Mucosa of gallbladder (tissue), 1 donor: ENCODE results near the gene KIF19. TPM values are rescaled to one million over a fixed set of nuclear protein-coding genes. Genes with fewer than 3 reads are reported as not detected.
"Not testable (repeated sequence)": the region's sequence is repeated elsewhere in the genome, so short reads cannot be mapped to it uniquely, and the experiment has no call there.

Experiments used
- DNase-seq: peaks from one replicate; pipeline ENCODE4 v3.0.0-alpha.2; 2020; ENCODE audit warnings: low spot score
- total RNA-seq: library from RNA; stranded (reverse); gene quantifications from one replicate; pipeline ENCODE4 v1.2.1, GENCODE V29; 2021
- donor health status: DM: no; HTN: no; CAD: no.

KIF19 gene, protein sequence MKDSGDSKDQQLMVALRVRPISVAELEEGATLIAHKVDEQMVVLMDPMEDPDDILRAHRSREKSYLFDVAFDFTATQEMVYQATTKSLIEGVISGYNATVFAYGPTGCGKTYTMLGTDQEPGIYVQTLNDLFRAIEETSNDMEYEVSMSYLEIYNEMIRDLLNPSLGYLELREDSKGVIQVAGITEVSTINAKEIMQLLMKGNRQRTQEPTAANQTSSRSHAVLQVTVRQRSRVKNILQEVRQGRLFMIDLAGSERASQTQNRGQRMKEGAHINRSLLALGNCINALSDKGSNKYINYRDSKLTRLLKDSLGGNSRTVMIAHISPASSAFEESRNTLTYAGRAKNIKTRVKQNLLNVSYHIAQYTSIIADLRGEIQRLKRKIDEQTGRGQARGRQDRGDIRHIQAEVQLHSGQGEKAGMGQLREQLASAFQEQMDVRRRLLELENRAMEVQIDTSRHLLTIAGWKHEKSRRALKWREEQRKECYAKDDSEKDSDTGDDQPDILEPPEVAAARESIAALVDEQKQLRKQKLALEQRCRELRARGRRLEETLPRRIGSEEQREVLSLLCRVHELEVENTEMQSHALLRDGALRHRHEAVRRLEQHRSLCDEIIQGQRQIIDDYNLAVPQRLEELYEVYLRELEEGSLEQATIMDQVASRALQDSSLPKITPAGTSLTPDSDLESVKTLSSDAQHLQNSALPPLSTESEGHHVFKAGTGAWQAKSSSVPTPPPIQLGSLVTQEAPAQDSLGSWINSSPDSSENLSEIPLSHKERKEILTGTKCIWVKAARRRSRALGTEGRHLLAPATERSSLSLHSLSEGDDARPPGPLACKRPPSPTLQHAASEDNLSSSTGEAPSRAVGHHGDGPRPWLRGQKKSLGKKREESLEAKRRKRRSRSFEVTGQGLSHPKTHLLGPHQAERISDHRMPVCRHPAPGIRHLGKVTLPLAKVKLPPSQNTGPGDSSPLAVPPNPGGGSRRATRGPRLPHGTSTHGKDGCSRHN
- total RNA-seq: 0.32 TPM

DNA sequence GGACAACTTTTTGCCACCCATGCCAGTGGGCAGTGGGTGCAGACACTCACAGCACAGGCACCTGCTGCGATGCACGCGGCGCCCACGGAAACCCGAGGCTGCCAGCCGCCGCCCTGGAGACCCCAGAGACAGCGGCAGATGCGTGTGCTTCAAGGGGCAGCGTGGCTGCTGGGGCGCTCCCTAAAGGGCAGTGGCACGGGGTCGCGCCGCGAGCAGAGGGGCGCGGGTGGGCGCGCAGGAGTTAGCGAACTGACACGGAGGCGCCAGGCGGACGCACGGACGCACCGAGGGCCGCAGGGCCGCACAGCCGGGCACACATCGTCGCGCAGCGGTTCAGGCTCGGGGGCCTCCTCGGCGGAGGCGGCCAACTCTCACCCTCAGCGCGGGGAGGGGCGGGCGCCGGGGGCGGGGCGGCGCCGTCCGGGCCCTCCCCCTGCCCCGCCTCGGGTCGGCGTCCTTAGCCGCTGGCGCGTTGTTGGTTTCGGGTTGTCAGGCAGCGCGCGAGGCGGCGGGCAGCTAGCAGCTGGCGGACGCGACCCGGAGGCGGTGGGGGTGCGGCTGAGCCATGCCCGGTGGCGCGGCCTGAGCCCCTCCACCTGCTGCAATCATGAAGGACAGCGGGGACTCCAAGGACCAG, at the start of gene KIF19:
Gene KIF19 (plus strand): TSS at position 484 of the 637 bp plus-strand sequence. CDS start 124 bp downstream, at position 608.
- no peak for DNase-seq

DNA sequence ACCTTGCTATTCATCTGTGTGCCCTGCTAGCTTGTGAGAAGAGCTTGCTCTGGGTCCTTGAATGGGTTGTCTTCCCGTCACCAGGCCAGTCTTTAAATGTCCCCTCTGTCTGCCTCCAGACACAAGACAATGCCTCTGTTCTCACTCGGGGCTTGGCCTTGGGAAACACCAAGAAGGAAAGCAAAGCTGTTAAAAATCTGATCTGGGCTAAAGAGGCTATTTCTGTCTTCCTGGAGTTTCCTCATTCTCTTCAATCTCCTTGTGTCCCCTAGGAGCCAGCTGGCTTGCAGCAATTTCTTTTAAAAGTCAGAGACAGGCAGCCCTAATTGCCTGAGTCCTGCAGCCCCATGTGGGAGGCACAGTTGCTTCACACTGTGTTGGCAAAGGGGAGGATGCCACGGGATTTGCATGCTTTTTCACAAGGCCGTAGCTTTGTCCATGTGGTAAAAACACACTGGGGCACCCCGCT, 49.5 kb upstream of the KIF19 start:
- no peak for DNase-seq

DNA sequence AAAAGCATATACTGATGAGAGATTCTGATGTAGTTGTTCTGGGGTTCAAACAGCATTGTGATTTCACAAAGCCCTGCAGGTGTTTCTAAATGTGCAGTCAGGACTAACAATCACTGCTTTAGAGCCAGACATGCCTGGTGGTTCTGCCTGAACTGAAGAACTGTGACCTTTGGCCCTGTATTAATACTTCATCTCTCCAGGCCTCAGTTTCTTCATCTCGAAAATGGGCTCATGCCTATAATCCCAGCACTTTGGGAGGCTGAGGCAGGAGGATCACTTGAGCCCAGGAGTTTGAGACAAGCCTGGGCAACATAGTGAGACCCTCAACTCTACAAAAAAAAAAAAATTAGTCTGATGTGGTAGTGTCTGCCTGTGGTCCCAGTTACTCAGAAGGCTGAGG, 48.1 kb upstream of the KIF19 start:
- DNase-seq: no peak

DNA sequence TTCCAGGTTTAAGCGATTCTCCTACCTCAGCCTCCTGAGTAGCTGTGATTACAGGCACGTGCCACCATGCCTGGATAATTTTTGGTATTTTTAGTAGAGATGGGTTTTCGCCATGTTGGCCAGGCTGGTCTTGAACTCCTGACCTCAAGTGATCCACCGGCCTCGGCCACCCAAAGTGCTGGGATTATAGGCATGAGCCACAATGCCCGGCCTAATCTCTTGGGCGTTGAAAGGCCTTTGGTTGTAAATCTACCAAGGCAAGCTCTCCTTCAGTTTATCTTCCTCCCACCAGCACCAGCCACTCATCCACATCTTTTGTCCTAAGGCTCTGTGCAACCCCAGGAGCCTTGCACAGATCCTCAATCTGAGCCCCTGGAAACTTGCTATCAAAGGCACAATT, 46.4 kb upstream of the KIF19 start:
- not testable (repeated sequence) for DNase-seq

DNA sequence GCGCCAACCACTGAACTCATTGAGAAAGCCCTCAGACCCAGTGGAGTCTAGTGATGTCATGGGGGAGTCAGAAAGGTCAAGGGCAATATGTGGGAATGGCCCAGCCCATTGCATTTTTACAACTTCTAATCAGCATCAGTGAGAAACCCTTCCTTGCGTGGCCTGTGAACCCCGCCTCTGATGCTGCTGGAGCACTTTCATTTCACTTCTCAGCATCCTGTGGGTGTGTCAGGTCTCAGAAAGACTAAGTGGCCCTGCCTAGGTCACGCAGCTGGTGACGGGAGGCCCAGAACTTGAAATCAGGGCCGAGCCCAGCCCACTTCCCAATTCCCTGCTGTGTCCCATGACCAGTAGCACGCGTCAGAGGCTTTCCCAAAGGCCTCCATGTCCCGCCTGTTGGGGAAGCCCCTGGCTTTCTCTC, 45.9 kb upstream of the KIF19 start:
- no peak for DNase-seq

DNA sequence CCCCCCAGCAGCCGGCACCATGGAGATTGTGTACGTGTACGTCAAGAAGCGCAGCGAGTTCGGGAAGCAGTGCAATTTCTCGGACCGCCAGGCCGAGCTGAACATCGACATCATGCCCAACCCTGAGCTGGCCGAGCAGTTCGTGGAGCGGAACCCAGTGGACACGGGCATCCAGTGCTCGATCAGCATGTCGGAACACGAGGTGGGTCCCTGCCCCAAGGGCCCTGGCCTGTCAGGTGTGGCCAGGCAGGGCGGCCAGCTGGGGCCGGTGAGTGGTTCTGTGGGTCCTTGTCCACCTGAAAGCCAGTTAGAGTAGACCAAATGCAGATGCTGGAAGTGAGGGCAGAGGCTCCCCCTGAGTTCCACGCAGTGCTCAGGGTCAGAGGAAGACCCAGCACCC, 44.2 kb upstream of the KIF19 start:
- DNase-seq: no peak

DNA sequence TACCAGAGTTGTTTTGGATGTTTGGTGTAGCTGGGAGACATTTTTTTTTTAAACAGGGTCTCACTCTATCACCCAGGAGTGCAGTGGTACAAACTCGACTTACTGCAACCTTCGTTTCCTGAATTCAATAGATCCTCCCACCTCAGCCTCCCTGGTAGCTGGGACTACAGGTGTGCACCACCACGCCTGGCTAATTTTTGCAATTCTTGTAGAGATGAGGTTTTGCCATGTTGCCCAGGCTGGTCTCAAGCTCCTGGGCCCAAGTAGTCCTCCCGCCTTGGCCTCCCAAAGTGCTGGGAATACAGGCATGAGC, 43.8 kb upstream of the KIF19 start:
- not testable (repeated sequence) for DNase-seq

DNA sequence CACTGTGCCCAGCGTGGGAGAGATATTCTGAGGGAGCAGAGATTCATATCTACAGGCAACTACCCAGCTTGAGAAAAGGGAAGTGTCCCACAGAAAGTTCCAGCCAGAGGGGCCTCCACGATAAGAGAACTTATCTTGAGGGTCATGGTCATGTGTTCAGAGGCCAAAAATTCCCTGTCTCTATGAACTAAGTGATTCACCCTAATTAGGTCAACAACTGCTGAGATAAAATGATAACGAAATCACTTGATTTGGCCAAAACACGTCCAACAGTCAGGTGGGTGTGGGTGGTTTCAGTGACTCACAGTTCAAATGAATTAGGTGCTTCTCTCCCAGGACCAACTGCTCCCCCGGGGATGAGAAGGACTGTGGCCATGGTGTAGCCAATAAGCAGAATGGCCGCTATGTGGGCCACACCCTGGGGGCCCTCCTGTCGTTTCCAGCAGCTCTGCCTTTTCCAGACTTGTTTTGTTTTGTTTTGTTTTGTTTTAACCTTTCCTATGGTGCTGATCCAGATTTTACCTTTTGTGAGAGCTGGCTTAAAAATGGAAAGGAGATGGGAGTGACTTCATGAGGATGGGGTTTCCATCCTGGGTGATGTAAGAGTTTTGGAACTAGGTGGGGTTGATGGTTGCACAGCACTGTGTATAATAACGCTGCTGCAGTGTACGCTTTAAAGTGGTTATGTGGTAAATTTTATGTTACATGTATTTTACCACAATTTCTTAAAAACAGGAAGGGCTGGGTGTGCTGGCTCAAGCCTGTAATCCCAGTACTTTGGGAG, 43.2 kb upstream of the KIF19 start:
- no peak for DNase-seq

DNA sequence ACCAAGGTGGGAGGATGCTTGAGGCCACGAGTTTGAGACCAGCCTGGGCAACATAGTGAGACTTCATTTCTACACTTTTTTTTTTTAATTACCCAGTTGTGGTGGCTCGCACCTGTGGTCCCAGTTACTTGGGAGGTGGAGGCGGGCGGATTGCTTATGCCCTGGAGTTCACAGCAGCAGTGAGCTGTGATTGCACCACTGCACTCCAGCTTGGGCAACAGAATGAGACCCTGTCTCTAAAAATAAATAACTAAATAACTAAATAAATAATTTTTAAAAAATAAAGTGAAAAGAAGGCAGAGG, 42.7 kb upstream of the KIF19 start:
- no peak for DNase-seq

DNA sequence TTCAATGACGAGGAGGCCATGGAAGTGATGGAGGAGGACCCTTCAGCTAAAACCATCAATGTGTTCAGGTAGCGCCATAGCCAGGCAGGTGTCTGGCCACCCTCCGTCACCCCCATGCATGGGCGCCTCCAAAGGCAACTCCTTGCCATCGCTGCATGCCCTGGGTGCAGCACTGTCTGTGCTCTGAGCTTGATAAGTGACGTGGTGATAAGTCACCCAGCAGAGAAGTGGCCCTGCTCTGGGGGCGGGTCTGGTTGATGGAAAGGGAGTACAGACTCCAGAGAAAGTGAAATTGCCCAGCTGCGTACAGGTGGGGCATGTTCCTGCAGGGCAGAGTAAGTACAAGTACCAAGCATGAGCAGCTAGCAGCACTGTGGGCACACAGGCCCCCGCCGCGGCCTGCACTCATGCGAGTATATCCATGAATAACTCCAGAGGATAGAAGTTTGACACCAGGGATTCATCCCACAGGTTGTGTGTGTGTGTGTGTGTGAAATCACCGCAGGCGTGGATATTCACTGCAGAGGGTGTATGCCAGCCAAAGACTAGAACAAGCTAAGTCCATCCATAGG, 38.9 kb upstream of the KIF19 start:
- no peak for DNase-seq

DNA sequence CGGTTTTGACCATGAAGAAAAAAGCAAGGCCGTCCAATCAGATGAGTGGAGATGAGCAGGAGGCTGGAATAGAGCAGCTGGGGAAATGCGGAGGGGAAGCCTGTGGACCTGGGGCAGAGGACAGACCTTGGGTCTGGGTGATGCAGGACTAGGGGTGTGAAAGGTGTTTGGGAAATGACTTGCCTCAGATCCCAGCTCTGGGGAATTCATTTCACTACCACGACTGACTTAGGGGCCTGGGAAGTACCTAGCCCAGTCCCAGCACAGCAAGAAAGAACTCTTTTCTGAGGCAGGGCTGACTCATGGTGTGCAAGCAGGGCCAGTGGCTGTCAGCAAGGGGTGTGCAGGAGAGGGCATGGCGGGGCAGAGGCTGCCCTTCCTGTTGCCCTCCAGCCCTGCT, 37.2 kb upstream of the KIF19 start:
- no peak for DNase-seq

DNA sequence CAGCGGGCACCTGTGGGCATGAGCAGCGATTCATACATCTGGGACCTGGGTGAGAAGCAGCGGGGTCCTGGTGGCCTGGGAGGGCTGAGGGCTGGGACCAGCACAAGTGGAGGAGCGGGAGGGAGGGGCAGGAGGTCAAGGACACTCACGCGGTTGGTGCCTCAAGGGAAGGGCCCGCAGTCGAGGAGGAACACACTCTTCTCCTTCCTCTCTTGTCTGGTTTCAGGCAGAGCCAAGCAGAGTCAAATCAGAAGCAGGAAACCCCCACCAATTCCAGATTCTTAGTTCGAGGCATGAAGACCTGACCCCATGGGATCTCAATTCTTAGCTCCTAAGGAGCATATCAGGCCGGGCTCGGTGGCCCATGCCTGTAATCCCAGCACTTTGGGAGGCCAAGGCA, 36.3 kb upstream of the KIF19 start:
- no peak for DNase-seq

DNA sequence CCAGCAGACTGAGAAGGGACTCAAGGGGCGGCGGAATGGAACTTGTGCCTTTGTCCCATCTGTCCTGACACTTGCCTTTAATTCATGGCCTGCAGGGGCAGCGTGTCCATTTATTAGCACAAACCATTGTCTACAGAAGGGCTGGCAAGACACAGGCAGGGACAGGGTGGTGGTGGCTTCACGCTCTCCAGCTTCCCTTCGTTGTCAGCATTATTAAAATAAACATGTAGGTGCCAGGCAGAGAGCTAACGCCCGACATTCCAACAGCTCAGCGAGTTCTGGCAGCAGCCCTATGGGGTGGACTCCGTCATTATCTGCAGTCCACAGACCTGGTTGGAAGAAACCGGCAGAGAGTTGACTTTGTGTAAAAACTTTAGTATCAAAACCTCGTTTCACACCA, 35.7 kb upstream of the KIF19 start:
- no peak for DNase-seq

DNA sequence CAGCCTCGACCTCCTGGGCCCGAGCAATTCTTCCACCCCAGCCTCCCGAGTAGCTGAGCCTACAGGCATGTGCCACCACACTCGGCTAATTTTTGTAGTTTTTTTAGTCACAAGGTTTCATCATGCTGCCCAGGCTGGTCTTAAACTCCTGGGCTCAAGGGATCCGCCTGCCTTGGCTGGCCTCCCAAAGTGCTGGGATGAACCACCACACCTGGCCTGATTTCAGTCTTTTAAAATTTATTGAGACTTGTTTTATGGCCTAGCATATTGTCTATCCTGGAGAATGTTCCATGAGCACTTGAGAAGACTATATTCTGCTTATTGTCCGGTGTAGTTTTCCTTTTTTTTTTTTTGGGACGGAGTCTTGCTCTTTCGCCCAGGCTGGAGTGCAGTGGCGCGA, 33.5 kb upstream of the KIF19 start:
- DNase-seq: no peak

DNA sequence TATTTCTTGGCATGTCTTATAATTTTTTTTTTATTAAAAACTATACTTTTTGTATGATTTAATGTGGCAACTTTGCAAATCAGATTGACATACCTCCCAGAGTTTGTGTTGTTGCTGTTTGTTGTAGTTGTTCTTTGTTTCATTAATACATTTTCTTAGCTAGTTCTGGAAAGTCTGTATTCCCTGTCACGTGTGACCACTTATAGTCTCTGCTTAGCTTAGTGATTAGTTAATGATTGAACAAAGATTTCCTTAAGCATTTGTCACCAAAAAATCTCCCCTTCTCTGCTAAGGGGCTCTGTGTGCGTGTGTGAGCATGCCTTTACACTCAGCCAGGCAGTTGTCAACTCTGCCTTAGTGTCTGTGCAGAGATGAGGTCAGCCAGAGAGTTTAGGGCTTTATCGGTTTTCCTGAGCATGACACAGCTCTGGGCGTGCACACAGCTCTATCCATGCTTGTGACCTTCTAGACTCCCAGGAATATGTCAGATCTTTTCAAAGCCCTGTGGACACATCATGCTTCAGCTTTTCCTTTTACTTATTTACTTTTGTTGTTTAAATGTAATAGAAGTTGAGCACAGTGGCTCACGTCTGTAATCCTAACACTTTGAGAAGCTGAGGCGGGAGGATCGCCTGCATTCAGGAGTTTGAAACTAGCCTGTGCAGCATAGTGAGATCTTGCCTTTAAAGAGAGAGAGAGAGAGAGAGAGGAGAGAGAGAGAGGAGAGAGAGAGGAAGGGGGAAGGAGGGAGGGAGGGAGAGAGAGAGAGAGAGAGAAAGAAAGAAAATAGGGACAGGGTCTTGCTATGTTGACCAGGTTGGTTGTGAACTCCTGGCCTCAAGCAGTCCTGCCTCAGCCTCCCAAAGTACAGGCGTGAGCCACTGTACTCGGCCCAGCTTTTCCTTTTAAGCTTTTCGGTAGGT, 30.1 kb upstream of the KIF19 start:
- no peak for DNase-seq

DNA sequence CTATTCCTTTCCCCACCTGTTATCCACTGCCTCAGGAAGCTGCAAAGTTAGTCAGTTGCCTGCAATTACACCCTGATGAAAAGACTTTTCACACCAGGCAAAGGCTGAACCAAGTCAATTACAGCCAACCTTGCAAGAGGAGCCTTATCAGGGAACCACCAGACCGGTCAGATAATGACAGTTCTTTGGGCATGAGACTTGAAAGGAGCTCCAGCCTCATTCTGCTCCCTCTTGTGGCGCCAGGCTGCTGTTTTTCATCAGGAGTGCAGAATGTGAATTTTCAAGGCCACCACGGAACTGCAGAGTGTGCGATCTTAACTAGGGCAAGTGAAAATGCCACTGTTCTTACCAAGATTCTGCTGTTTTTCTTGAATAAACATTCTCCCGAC, 29.5 kb upstream of the KIF19 start:
- DNase-seq: peak; percentile 64

DNA sequence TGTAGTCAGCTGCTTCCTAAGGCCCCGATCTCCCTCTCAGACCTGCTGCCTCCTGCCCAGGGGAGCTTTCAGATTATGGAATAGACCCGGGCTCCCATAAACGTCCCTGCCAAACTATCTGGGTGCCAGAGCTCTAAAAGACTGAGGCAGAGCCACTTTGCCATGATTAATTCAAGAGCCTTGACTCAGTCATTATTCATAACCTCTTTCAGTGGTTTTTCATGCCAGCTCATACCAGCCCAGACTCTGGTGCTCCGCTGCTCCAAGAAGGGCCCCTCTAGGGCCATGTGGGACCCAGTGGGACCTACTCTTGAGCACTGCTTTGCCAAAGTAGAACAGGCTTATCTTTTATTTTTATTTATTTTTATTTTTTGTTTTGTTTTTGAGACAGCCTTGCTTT, 28.1 kb upstream of the KIF19 start:
- no peak for DNase-seq

DNA sequence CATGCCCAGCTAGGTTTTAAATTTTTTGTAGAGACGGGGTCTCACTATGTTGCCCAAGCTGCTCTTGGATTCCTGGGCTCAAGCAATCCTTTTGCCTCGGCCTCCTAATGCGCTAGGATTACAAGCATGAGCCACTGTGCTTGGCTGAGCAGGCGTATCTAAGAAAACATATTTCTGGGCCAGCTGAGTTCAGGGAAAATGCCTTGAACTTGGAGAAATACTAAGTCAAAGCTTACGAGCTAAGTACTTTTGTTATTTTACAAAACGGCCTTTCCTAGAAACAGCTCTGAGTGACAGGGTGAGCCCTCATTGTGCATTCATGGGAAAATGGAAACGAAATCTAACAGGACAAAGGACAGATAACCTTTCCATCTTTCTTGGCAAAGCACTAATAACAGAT, 27.2 kb upstream of the KIF19 start:
- no peak for DNase-seq

DNA sequence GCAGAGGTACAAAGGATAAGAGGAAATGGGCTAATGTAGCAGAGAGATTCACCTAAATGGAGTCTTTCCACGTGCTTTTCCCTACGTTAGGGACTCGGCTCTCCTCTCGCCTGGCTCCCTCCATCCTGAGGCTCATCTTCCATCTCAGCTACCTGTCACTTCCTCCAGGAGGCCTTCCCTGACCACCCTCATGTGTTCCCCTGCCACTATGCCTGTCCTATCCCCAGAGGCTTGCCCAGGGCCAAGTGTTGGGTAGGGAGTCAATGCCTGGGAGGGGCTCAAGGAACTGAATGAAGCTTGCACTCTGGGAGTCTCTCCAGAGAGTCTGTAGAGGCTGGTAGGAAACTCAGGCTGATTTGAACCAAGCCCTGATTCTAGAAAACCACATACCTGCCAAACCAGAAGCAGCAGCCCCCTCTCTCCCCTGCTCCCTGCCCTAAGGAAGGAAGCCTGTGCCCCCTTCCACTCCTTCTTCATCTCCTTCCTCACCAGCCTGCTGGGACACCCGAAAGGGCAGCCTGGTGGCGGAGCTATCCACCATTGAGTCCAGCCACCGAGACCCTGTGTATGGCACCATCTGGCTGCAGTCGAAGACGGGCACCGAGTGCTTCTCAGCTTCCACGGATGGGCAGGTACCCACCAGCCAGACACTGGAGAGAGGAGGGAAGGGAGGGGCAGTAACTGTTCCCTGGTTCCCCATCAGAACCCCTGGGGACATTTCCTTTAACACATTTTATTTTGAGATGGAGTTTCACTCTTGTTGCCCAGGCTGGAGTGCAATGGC, 26.6 kb upstream of the KIF19 start:
- no peak for DNase-seq
